ENCODE measurements around the gene STRN3.
"Not testable (repeated sequence)": the region's sequence is repeated elsewhere in the genome, so short reads cannot be mapped to it uniquely, and the experiment has no call there.

Gene STRN3

DNA sequence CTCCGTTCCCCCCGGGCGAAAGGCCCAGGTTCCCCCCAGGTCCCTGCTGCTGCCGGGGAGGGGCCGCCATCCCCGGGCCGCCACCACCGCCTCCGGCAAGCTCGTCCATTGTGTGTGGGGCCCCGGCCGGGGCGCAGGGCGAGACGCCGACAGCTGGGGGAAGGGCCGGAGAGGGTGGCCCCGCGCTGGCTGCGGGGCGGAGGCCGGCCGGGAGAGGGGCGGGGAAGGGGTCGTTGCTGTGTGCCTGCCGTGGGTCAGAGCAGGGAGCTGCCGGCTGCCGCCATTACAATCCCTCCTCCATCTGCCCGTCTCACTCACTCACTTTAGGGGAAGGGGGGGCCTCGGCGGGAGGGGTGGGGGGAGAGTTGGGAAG is at the start of gene STRN3:
STRN3 (minus strand) TSS at position 303 of the 373 bp plus-strand sequence; CDS start at position 109, 194 bp downstream.
- Histone ChIP-seq H3K27ac (peak within 1 kb of the TSS; percentile 99 to 100), H3K4me3 (peak within 1 kb of the TSS; percentile 91)
- TF ChIP-seq CTCF (IDR thresholded peaks at IDR 0.05), result no peak
- no peak for DNase-seq (ENCODE audit: low spot score)

GRCh38 chr14:31075144-31075543 is 49.0 kb upstream of the STRN3 start:
- H3K27ac ChIP-seq, result no peak overlapping the region
- no peak for DNase-seq (ENCODE audit: low spot score)
- TF ChIP-seq CTCF (IDR thresholded peaks at IDR 0.05), result no peak
- no peak overlapping the region for H3K4me3 ChIP-seq

- no peak for TF ChIP-seq CTCF (IDR thresholded peaks at IDR 0.05)
- Histone ChIP-seq H3K27ac (no peak overlapping the region), H3K4me3 (no peak overlapping the region)
- no peak for DNase-seq (ENCODE audit: low spot score)
These were observed 45.0 kb upstream of the STRN3 start for GRCh38 chr14:31071151-31071550.

GRCh38 chr14:31070431-31070830 is 44.3 kb upstream of the STRN3 start:
- TF ChIP-seq CTCF (IDR thresholded peaks at IDR 0.05), result no peak
- no peak overlapping the region for H3K4me3 ChIP-seq
- no peak overlapping the region for H3K27ac ChIP-seq
- DNase-seq (ENCODE audit: low spot score), result no peak

- H3K4me3 ChIP-seq, result no peak overlapping the region
- no peak overlapping the region for H3K27ac ChIP-seq
- no peak for TF ChIP-seq CTCF (IDR thresholded peaks at IDR 0.05)
- DNase-seq (ENCODE audit: low spot score), result no peak
These were observed 43.2 kb upstream of the STRN3 start for GRCh38 chr14:31069343-31069742.

DNA sequence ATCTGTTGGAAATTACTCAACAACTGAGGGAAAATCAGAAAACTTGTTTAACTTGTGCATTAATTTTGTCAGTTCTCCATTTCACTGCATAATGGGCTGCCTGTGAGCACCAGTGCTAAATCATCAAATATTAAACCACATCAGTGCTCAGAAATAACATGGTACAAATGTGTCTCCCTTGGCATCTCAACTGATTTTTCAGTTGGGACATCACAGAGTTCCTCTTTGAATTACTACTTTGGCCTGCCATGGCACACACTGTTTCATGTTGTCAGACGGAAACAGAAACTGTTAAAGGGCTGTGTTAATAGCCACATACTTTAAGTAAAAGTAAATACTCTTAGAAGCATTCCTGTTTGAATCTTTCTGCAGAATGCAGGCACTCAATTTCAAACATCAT is 42.1 kb upstream of the STRN3 start:
- TF ChIP-seq CTCF (IDR thresholded peaks at IDR 0.05), result no peak
- H3K27ac ChIP-seq, result peak overlapping the region in 1 of 2 donors; percentile 37
- H3K4me3 ChIP-seq, result no peak overlapping the region
- no peak for DNase-seq (ENCODE audit: low spot score)

DNA sequence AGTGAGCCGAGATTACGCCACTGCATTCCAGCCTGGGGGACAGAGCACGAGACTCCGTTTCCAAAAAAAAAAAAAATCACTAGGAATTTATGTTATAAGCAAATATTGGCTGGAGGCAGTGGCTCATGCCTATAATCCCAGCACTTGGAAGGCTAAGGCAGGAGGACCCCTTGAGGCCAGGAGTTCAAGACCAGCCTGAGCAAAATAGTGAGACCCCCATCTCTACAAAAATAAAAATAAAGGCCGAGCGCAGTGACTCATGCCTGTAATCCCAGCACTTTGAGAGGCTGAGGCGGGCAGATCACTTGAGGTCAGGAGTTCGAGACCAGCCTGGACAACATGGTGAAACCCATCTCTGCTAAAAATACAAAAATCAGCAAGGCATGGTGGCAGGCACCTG is 36.7 kb upstream of the STRN3 start:
- DNase-seq (ENCODE audit: low spot score); H3K4me3 ChIP-seq; H3K27ac ChIP-seq: not testable (repeated sequence)

All from coronary artery (tissue), 2 donors.